Measurements from ENCODE around the gene SEMA4D.
"Not testable (repeated sequence)": the region's sequence is repeated elsewhere in the genome, so short reads cannot be mapped to it uniquely, and the experiment has no call there.

Gene SEMA4D

GRCh38 chr9:89479669-89480011, 18.3 kb downstream of the SEMA4D start:
- not testable (repeated sequence) for DNase-seq

DNA sequence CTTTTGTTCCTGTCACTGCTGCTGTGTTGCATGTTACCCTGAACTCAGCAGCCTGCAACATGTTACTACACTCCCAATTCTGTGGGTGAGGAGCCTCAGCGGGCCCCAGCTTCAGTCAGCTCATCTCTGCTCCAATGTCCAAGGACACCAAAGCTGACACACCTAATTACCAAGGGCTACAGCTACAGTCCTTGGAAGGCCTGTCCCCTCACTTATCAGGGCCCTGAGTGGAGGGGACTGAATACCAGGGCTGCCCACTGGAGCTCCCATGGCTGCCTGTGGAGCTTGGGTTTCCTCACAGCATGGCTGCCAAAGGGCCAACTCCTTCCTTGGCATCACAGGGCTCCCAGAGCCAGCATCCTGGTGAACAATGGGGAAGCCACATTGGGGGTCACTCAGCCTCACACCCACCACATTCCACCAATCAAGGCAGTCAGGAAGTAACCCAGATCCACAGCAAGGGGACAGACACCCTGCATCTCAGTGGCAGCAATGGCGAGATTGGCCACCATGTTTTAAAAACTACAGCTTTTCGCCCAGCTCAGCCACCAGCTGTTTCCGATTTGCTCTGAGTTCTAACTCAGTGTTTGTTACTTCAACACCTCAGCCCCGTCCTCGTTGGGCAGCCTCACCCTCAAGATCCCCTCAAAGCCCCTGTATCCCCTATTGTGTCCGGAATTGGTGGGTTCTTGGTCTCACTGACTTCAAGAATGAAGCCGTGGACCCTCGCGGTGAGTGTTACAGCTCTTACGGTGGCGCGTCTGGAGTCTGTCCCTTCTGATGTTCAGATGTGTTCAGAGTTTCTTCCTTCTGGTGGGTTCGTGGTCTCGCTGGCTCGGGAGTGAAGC, 18.9 kb downstream of the SEMA4D start:
- no peak for DNase-seq

DNA sequence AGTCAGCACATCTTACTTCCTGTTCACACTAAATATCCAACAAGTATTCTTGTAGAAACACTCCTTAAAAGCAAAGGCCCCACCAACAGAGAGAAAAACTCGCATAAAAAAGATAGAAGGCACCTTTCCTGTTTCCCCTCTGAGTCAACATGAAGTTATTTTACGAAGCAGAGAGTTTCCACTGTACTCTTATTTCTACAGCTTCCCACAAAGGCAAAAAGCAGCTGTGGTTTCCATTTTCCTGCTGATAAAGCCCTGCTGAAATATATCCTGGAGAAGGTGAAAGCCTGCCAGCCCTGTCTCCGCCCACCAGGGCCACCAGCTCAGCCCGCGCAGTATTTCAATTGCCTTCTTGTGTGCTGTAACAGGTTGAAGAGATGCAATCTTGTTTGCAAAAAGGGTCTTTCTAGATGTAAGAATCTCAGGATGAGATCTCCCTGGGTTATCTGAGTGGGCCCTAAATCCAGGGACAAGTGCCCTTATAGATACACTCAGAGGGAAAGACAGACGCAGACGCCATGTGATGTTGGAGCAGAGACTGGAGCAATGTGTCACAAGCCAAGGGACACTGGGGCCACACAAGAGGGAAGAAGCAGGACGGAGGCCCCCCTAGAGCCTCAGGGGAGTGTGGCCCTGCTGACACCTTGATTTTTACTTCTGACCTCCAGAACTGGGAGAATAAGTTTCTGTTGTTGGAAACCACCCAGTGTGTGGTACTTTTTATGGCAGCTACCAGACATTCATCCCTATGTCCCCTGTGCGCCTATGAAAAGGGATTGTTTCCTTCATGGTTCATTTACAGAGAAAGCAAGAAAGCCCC, 19.9 kb downstream of the SEMA4D start:
- no peak for DNase-seq

DNA sequence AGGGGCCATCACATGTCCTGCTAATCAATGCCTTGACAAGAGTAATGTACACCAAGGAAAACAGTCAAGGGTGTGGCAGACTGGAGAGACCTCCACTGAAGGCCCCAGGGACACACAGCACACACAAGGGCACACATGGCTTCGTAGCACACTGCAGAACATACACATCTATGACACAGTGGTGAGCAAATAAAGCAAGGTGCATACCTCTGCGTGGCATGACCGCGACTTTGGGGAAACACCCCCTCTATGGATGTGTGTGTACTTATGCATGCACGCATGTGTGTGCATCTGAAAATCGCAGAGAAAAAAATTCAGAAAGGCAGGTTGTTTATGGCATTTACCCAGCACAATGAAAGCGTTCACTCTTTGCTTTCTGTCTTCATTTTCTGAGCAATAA, 20.5 kb downstream of the SEMA4D start:
- DNase-seq, result no peak

DNA sequence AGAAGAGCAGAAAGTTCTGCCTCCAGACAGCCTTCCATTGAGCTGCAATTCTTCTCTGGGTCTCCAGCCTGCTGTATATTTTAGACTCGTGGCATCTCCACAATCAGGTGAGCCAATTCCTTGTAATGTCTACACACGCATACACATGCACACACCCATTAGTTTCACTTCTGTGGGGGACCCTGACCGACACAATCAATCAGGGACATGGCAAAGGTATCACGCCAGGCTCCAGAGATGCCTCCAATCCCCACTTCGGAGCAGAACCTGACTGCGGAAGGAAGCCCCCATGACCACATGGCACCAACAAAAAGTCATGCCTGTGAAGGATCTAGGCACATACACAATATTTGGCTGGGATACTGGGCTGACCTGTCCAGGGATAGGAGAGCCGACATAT, 21.4 kb downstream of the SEMA4D start:
- DNase-seq, result no peak

DNA sequence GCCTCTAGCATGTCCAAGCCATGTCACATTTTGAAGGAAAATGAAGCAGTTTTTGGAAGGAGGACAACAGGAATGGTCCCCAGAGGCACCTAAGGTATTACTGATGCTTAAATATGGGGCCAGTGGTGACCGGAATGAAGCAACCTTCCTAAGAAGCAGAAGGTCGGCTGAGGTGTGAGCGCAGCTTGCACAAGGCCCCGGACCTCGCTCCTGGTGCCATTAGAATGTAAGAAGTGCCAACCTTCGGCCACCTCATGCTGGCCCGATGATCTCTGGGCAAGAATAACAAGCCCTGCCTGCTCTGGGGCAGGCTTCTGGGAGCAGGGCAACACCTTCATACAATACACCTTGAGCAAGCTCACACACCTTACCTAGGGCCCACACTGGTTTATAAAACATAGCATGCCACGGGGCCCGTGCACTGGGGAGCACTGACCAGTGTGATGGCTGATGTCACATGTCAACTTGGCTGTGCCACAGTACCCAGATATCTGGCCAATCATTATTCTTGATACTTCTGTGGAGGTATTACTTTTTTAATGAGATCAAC, 21.9 kb downstream of the SEMA4D start:
- no peak for DNase-seq

GRCh38 chr9:89474939-89475338, 23.0 kb downstream of the SEMA4D start:
- no peak for DNase-seq

- no peak for DNase-seq
Measured at GRCh38 chr9:89473762-89474469, 24.0 kb downstream of the SEMA4D start.

DNA sequence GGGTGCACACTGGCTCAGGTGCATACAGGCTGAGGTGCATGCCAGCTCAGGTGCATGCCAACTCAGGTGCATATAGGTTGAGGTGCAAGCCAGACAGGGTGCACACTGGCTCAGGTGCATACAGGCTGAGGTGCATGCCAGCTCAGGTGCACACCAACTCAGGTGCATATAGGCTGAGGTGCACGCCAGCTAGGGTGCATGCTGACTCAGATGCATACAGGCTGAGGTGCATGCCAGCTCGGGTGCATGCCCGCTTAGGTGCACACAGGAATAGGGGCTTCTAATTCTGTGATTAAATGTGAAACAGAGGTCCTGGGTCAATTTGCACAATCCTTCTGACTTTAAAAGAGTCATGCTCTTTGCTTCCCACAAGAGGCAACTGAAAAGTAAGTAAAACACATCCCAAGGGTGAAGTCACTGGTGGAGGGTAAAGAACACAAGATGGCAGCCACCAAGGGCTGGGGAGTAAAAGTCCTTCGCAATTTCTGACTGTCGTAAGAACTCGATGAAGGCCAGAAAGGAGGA, 26.1 kb downstream of the SEMA4D start:
- DNase-seq, result not testable (repeated sequence)

DNA sequence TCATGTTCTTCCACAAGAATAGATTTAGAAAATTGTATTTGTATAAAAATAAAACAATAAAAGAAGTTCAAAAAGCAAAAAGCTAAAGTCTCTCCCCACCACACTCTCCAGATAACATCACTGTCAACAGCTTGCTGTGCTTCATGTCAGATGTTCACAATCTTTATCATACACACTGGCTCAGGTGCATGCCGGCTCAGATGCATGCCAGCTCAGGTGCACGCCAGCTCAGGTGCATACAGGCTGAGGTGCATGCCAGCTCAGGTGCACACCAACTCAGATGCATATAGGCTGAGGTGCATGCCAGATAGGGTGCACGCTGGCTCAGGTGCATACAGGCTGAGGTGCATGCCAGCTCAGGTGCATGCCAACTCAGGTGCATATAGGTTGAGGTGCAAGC, 26.5 kb downstream of the SEMA4D start:
- no peak for DNase-seq

DNA sequence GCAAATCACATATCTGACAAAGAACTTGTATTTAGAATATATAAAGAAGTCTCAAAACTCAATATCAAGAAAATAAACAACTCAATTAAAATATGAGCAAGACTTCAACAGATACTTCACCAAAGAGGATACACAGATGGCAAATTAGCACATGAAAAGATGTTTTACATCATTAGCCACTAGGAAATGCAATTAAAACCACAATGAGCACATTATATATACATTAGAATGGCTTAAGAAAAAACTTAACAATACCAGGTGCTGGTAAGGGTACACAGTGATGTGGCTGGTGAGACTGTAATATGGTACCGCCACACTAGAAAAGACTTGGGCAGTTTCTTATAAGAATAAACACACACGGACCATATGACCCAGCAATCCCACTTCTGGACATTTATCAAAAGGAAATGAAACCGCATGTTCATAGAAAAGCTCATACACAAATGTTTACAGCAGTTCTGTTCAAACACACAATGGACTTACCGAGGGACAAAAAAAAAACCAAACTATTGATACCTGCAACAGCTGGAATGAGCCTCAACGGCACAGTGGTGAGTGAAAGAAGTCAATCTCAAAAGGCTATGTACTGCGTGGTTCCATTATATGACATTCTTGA, 27.6 kb downstream of the SEMA4D start:
- DNase-seq, result no peak

- DNase-seq, result no peak
Measured at GRCh38 chr9:89469003-89469402, 28.9 kb downstream of the SEMA4D start.

DNA sequence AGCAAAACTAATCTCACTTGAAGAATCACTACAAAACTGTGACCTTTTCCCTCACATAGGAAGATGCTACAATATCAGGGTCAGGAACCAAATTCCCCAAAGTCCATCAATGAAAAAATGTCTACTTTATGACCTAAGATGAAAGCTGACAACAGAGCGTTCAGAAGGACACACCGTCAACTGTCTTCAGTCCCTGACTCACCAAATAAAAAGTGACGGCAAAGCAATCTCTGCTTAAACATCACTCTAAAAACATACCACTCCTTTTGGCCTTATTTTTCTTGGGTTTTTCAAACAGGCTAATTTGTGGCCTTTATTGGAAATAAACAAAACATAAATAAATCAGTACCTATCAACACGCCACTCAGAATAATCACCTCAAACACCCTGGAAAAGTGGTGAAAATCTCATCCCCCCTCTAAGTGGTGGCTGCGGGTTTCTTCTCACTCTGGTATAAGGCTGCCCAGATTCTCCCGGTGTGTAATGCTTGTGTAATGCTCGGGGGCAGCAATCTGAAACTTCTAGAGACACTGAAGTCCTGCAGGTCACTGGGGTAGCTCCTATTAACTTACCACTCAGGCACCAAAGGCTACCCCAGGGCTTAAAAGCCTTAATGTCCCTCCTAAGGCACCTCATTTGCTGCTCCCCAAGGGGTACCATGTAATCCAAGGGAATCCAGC, 29.5 kb downstream of the SEMA4D start:
- no peak for DNase-seq

DNA sequence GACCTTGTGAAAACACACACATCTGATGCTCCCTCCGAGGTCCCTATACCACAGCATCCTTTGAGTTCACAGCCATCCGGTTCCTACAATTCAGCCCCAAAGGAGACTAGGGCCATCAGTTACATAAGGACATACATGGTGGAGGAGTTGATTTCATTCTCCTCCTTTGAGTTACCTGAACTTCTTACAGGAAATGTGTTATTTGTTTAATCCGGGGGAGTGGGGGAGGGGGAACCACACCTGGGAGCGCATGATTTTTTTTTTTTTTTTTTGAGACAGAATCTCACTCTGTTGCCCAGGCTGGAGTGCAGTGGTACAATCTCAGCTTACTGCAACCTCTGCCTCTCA, 30.7 kb downstream of the SEMA4D start:
- no peak for DNase-seq

GRCh38 chr9:89466451-89467277, 31.2 kb downstream of the SEMA4D start:
- DNase-seq, result no peak

GRCh38 chr9:89465726-89466308, 32.1 kb downstream of the SEMA4D start:
- no peak for DNase-seq

- no peak for DNase-seq
Measured at GRCh38 chr9:89465001-89465451, 32.9 kb downstream of the SEMA4D start.

GRCh38 chr9:89464300-89464901, 33.5 kb downstream of the SEMA4D start:
- DNase-seq, result no peak

GRCh38 chr9:89462817-89463683, 34.9 kb downstream of the SEMA4D start:
- no peak for DNase-seq
